Adrenal gland (tissue), 5 donors: ENCODE measurements around the gene GIMD1.

Experiments
- POLR2A ChIP-seq, 2 donors: fragments of 450-650 bp; IDR thresholded peaks; one replicate each; pipeline ENCODE4 v1.6.1; 2017; ENCODE audit warnings: antibody characterized with exemption in 2 of 2, mild to moderate bottlenecking in 2 of 2, moderate library complexity in 1 of 2
- TF ChIP-seq, protein P1 (sequence below), 6 experiments: fragments of 450-650 bp in 4 of 6; fragments of 200-600 bp in 2 of 6; sonication (generic) in 1 of 6; IDR thresholded peaks; 1 replicate in 5 of 6; 2 replicates in 1 of 6; pipeline versions ENCODE4 v1.5.1 to v1.8.0; 2016 to 2021; ENCODE audit warnings: antibody characterized with exemption in 6 of 6, mild to moderate bottlenecking in 2 of 6, moderate library complexity in 1 of 6
- donor health status: DM: no; HTN: no; CAD: no.

DNA sequence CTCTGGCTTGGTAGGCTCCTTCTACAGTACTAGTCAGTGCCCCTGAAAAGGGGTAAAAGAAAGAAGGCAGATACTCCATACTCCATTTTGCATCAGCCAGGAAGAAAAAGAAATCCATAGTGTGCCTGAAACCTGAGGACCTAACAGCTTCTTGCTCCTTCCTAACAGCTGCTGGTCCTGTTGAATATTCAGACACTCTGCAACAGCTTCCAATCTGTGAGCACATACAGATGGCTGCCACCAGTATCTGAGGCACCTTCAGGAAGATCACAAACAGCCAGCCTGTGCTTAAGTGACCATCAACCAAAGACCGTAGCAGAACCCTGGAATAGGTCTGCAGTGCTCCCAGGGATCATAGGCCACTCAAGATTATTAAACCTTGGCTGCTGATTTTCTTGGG is 4.3 kb downstream of the GIMD1 start:
- TF ChIP-seq, protein P1, sequence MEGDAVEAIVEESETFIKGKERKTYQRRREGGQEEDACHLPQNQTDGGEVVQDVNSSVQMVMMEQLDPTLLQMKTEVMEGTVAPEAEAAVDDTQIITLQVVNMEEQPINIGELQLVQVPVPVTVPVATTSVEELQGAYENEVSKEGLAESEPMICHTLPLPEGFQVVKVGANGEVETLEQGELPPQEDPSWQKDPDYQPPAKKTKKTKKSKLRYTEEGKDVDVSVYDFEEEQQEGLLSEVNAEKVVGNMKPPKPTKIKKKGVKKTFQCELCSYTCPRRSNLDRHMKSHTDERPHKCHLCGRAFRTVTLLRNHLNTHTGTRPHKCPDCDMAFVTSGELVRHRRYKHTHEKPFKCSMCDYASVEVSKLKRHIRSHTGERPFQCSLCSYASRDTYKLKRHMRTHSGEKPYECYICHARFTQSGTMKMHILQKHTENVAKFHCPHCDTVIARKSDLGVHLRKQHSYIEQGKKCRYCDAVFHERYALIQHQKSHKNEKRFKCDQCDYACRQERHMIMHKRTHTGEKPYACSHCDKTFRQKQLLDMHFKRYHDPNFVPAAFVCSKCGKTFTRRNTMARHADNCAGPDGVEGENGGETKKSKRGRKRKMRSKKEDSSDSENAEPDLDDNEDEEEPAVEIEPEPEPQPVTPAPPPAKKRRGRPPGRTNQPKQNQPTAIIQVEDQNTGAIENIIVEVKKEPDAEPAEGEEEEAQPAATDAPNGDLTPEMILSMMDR (IDR thresholded peaks at IDR 0.05), result no peak
- no peak for TF ChIP-seq POLR2A (IDR thresholded peaks at IDR 0.05)
